ENCODE results near the gene ZNF331.

DNA sequence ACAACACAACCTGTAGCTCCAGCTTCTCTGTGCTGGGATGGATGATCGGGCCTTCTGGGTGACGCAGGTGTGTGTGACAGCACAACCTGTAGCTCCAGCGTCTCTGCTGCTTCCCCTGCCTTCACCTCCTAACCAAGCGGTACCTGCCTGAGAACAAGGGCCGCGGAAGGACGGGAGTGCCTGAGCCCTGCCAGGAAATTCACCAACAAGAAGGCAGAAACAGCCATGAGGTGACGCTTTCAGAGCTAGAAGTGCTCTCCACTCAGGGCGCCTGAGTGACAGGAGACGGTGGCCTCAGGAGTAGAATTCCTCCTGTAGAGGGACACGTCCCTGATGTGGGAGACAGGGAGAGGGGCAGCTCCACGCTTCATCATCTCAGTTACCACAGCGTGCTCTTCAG is 17.4 kb downstream of the ZNF331 start:
- TF ChIP-seq POLR2A (IDR thresholded peaks at IDR 0.05): no peak
- TF ChIP-seq, protein P1, sequence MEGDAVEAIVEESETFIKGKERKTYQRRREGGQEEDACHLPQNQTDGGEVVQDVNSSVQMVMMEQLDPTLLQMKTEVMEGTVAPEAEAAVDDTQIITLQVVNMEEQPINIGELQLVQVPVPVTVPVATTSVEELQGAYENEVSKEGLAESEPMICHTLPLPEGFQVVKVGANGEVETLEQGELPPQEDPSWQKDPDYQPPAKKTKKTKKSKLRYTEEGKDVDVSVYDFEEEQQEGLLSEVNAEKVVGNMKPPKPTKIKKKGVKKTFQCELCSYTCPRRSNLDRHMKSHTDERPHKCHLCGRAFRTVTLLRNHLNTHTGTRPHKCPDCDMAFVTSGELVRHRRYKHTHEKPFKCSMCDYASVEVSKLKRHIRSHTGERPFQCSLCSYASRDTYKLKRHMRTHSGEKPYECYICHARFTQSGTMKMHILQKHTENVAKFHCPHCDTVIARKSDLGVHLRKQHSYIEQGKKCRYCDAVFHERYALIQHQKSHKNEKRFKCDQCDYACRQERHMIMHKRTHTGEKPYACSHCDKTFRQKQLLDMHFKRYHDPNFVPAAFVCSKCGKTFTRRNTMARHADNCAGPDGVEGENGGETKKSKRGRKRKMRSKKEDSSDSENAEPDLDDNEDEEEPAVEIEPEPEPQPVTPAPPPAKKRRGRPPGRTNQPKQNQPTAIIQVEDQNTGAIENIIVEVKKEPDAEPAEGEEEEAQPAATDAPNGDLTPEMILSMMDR (IDR thresholded peaks at IDR 0.05): no peak

Data from lower leg skin (tissue), 3 donors.